GM19452 (cell line): Measurements from ENCODE around the gene AADACL3.
"Not testable (repeated sequence)": the region's sequence is repeated elsewhere in the genome, so short reads cannot be mapped to it uniquely, and the experiment has no call there.

Experiments
- ATAC-seq: cut with Tn5 transposase; IDR thresholded peaks from one replicate; pipeline ENCODE4 v1.9.1; 2021; ENCODE audit not compliant: unreplicated experiment

AADACL3 gene

DNA sequence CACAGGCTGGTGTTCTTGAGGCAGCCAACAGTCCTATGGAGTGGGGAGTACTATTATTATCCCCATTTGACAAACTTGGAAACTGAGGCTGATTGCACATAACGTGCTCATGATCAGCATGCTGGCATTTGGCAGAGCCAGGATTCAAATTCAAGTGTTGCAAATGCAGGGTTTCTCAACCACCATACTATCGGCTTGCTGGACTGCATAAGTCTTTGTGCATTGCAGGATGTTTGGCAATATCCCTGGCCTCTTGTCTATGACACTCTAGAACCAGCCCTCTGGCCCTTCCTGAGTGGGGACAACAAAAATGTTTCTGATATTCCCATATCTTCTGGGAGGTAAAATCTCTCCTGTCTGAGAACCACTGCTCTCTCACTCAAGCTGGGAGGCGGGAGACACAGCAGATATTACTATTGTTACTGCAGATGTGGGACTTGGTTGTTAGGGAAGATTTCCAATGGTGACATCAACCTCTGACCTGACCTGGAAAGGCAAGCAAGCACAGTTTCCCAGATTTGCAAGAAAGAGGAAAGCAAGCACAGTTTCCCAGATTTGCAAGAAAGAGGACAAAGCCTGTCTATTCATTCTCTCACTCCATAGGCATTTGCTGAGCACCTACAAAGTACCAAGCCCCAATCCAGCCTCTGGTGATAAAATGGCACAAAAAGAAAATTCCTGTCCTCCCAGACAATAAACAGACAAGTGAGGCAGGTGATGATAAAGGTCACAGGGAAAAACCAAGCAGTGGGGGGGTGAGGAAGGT is 1.0 kb upstream of the AADACL3 start:
- no peak for ATAC-seq

DNA sequence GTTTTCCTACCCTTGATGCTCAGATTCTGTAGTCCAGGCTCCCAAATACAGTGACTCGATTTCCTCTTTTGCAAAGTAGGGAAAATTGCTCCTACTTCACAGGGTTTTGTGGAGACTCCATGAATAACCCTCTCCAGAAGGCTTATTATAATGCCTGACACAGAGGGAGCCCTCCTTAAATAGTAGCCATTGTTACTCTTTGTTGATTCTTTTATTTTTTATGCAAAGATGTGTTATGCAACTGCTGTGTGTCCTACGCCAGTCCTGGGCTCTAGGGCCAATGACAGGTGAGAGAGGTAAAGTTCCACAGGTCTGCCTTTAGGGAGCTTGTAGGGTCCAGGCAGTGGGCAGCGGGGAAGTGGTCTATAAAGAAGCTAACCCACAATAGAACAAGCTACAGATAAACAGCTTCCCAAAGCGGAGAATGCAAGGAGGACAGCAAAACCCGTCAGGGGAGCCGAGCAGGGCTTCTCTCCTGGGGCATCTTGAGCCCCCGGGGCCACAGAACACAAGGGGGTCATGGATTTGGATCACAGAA is 1.5 kb downstream of the AADACL3 start:
- ATAC-seq = no peak

DNA sequence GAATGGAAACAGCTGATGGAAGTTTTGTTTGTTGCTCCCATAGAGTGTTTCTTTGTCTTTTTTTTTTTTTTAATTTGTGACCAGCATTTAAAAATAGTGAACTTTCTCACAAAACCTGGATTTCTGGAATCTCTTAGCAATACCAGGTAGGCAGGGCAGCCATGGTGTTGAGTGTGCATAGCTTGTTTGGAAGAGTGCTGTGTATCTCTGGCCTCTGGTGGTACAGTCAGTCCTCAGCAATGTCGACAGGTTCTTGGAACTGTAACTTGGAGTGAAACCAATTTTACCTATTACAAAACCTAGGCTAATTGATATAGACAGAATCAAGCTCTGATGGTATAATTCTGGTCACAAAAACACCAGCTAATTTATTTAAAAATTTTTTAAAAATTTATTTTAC is 6.7 kb downstream of the AADACL3 start:
- no peak for ATAC-seq

DNA sequence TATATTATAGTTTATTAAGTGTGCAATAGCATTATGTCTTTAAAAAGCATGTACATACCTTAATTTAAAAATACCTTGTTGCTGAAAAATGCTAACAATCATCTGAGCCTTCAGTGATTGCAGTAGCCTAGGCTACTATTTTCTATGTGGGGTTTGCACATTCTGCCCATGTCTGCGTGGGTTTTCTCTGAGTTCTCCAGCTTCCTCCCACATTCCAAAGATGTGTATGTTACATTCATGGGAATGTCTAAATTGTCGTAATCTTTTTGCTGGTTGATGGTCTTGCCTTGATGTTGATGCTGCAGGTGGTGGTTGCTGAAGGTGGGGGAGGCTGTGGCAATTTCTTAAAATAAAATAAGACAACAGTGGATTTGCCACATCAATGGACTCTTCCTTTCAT is 12.5 kb downstream of the AADACL3 start:
- ATAC-seq = no peak

DNA sequence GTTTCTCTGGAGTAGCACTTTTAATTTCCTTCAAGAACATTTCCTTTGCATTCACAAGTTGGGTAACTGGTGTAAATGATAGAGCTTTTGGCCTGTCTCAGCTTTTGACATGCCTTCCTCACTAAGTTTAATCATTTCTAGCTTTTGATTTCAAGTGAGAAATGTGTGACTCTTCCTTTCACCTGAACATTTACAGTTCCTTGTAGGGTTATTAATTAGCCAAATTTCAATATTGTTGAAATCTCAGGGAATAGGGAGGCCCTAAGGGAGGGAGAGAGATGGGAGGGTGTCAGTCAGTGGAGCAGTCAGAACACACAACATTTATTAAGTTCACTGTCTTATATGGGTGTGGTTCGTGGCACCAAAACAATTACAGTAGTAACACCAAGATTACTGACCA is 14.2 kb downstream of the AADACL3 start:
- ATAC-seq = no peak

DNA sequence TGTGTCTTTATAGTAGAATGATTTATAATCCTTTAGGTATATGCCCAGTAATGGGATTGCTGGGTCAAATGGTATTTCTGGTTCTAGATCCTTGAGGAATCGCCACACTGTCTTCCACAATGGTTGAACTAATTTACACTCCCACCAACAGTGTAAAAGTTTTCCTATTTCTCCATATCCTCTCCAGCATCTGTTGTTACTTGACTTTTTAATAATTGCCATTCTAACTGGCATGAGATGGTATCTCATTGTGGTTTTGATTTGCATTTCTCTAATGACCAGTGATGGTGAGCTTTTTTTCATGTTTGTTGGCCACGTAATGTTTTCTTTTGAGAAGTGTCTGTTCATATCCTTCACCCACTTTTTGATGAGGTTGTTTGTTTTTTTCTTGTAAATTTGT is 15.2 kb downstream of the AADACL3 start:
- not testable (repeated sequence) for ATAC-seq

DNA sequence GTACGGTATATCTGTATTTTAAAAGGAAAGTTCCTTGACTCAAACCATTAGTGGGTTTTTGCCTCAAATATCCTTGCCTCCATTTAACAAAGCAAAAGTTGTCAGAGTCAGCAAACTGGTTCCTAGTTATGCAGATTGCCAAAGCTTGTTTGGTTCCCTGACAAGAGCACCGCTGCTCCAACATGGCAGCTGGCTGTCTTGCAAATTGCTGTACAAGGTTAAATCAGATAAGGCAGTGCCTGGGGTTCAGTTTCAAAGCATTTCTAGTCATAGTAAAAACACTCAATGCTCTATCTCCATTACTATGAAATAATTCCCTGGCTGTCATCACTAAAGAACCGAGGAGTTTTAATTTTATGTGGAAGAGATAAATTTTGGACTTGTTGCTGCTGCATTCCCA is 18.7 kb downstream of the AADACL3 start:
- ATAC-seq = no peak

DNA sequence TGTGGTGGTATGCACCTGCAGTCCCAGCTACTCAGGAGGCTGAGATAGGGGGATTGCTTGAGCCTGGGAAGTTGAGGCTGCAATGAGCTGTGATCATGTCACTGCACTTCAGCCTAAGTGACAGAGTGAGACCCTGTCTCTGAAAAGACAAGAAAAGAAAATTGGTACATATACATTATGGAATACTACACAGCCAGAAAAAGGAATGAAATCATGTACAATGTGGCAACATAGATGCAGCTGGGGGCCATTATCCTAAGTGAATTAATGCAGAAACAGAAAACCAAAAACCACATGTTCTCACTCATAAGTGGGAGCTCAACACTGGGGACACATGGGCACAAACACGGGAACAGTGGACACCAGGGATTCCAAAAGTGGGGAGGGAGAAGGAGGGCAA is 23.0 kb downstream of the AADACL3 start:
- ATAC-seq = no peak

DNA sequence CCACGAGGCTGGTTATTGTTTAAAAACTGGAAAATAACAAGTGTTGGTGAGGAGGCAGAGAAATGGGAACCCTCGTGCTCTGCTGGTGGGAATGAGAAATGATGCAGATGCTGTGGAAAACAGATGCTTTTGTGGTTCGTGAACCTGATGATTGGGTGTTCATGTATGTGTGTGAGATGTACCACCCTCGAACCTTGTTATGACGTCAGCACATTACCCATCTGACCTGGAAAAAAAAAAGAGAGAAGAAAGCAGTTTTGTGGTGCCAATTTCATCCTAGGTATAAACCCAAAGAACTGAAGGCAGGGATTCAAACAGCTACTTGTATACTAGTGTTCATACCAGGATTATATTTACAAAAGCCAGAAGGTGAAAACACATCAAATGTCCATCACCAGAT is 23.7 kb downstream of the AADACL3 start:
- ATAC-seq = no peak

DNA sequence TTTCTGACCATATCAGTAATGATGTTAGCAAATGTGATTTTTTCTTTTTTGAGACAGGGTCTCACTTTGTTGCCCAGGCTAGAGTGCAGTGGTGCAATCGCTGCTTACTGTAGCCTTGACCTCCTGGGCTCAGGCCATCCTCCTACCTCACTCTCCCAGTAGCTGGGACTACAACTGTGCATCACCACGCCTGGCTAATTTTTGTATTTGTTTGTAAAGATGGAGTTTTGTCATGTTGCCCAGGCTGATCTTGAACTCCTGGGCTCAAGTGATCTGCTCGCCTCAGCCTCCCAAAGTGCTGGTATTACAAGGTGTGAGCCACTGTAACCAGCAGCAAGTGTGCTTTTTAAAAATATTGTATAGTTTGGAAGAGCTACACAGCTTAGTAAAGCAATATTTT is 26.0 kb downstream of the AADACL3 start:
- no peak for ATAC-seq

DNA sequence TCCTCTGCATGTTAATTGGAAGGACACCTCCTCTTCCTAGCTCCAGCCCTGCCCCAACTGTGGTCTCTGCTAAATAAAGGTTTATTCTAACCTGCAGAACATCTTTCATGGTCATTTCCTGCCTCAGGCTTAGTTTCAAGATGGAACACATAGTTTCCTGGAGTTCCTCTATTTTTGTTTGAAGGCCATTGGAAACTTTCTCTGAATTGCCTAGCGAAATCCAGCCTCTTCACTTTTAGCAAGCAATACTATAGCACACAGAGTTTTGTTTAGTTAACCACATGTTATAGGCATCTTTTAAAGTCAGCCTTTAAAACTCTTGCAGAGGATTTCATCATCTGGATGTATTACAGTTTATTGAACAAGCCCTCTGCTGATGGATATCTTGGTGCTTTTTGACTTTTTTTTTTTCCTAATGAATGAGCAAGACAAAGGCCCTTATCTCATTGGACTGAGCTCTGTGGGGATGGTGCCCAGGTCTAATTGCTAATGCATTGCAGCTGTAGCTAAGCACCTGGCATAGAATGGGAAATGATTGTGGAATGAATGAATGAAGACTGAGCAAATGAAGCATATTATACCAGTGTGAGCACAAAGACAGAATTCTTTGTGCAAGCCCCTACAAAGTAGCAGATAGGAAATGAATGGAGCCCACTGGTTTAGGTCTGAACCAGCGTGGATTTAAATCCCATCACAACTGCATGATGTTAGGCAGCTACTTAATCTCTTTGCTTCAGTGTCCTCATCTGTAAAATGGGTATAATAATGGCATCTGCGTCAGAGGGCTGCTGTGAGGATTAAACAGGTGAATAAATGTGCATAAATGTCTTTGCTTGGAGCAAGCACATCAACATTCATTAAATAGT is 29.4 kb downstream of the AADACL3 start:
- no peak for ATAC-seq

DNA sequence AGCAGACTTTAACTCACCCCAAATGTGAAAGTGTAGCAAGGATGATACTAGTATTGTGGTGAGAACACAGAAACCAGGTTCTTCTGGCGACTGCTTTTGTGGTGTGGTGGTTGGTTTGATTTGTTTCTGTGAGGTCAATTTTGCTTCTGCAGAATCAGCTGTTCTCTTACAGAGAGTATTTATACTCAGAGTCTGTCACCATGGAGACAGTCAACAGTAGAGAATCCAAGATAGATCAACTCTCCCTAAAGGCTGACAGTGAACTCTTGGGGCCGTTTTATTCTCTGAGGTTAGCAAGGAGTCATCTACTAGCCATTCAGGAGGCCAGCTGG is 30.0 kb downstream of the AADACL3 start, which contains the start of gene CFAP107:
CFAP107 (plus strand) TSS at position 209 of the 332 bp plus-strand sequence. CDS start 231 bp downstream, outside the sequence.
- no peak for ATAC-seq

DNA sequence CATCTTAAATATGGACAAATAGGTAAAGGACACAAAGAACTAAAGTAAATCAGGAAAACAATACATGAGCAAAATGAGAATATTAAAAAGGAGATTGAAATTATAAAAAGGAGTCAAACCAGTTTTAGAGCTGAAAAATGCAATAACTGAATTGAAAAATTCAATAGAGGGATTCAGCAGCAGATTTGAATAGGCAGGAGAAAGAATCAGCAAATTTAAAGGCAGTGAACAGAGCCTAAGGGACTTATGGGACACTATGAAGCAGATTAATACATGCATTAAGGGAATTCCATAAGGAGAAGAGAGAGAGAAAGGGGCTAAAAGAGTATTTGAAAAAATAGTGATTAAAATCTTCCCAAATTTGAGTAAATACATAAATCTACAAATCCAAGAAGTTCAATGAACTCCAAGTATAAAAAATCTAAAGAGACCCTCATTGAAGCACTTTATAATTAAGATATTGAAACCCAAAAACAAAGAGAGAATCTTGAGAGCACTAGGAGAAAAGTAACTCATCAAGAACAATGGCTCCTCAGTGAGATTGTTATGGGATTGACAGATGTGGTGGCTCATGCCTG is 33.0 kb downstream of the AADACL3 start:
- ATAC-seq = no peak

DNA sequence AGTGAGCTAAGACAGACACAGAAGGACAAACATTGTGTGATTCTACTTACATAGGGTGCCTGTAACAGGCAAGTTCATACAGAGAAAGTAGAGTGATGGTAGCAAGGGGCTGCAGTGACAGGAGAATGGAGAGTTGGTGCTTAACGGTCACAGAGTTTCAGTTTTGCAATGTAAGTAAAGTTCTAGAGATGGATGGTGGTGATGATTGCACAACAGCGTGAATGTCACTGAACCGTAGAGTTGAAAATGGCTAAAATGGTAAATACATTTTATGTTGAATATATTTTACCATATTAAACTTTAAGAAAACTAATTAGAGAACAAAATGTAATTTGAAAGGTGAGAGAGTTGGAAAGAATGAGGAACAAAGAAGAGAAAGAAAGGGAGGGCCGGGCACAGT is 38.8 kb downstream of the AADACL3 start:
- no peak for ATAC-seq

DNA sequence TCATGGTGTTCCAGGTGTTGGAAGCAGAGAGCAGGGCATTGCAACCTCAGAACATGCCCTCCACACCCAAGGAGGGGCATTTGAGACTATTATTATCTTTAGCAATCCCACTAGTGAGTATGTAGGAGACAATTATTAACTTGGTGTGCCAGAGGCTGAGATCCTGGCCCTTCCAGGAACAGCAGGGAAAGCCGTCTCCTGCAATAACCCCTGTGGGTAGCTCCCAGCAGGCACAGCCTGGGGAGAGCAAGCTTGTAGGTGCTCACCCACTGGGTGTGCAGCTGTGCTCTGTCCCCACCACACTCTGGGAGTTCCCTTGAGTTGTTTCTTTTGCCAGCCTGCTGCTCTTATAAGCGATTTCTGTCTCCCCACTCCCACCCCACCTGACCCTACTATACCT is 40.4 kb downstream of the AADACL3 start:
- ATAC-seq = no peak

DNA sequence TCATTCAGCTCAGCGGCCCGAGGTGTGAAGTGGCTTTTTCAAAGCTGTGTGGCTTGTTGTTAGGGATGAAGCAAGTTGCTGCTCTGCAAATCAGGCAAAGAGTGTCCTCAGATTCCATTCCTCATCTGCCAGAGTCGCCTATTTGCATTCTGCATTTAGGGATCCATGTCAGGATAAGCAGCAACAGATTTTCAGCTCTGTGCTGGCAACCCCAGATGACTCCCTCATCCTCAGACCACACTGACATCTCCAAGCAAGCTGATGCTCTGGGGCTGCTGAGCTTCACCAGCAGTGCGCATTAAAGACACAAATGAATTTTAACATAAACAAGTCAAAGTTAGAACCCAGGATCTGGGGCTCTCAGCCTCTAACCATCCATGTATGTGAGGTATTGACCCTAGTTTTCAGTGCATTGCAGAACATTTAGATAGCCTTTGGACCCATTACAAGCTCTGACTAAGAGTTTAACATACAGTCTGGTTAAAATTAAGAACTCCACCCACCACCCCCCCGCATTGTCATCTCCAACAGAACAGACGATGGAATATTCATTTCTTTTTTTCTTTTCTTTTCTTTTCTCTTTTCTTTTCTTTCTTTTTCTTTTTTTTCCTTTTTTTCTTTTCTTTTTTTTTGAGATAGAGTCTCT is 41.0 kb downstream of the AADACL3 start:
- no peak for ATAC-seq

DNA sequence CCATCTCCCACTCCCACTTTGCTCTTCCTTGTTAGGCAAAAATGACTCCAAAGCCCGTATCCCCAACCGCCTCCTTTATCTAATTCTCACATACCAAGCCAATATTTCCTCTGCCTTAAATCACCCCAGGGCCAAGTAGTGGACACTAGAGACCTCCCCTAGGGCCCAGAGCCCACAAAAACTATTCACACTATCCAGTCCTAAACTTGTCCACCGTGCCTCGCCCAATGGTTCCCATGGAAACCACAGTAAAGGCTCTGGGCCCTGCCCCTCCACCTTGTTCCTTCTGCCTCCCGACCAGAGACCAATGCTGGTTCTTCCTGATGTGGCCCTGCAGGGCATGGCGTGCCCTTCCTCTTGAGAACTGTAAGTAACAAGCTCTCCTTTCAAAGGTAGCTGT is 41.9 kb downstream of the AADACL3 start:
- no peak for ATAC-seq

DNA sequence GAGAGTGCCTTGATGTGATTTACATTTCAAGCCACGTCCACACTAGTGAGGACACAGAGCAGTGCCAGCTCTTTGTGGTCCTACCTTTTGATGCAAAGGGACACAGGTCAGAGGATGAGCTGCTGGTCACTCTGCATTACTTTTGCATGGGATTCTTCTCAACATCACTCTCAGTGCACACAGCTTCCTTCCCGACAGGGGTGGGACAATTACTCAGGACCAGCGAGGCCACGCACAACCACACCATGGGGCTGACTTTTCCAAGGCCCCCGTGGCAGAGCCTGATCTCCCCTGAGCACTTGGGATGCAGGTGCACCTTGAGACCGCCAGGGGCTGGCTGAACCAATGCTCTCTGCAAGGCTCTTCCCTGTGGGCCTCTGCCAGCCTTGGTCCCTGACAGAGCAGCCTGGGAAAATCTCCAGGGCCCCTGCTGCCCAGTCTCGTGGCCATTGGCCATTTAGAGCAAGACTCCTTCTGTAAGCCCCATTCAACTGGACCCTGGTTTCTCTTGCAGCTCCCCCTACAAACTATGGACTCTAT is 44.4 kb downstream of the AADACL3 start:
- ATAC-seq = no peak

DNA sequence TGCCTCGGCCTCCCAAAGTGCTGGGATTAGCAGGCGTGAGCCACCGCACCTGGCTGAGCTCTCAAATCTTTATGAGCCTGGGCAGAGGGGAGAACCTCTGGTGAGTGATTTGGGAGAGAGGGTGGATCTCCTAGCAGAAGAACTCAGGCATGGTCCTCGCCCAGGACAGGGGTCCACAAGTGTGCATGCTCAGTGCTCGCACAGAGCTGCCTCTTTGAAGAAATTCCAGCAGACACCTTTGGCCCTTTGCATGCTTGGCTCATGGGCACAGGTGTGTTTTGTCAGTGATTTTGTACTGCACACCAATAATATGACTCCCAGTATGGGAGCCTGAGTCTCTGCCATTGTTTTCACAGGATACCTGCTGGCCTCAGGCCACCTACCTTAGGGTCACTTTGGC is 45.9 kb downstream of the AADACL3 start:
- no peak for ATAC-seq

DNA sequence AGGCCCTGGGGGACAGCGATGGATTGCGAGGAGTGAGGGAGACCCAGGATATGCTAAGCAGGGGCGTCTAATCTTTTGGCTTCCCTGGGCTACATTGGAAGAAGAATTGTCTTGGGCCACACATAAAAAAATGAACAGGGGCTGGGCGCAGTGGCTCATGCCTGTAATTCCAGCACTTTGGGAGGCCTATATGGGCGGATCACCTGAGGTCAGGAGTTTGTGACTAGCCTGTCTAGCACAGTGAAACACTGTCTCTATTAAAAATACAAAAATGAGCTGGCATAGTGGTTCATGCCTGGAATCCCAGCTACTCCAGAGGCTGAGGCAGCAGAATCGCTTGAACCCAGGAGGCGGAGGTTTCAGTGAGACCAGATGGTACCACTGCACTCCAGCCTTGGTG is 46.9 kb downstream of the AADACL3 start:
- ATAC-seq = no peak

DNA sequence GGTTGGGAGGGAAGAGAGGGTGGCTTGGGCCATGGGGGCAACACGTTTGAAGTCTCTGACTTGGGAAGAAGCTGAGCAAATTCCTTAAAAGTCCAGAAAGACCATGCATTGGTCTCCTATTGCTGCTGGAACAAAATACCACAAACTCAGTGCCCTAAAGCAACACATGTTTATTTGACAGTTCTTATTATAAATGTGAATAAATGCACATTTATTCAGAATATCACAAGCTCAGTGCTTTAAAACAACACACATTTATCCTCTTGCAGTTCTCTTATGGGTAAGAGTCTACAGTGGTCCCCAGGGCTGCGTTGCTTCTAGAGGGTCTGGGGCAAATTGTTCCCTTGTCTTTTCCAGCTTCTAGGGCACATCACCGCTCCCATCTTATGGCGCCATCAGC is 47.6 kb downstream of the AADACL3 start:
- ATAC-seq = no peak
